Neural cell (in vitro differentiated cells): ENCODE results near the gene PRKCE. TPM values are rescaled to one million over a fixed set of nuclear protein-coding genes. Genes with fewer than 3 reads are reported as not detected.

ENCODE experiments used
- H2AFZ ChIP-seq: fragments of 200-600, 300-800 bp; sonication (generic), shearing (Covaris generic); 2 replicates; pipeline ENCODE4 v1.6.0; 2014; ENCODE audit warnings: low read depth, mild to moderate bottlenecking, antibody characterized with exemption, low read length, moderate library complexity
- H3F3A ChIP-seq: fragments of 200-600 bp; shearing (Covaris generic); 2 replicates; pipeline ENCODE4 v1.6.1; 2016; ENCODE audit warnings: mild to moderate bottlenecking, moderate library complexity, mixed read lengths, antibody characterized with exemption, low read length; ENCODE audit not compliant: insufficient read depth, poor library complexity, severe bottlenecking
- H3K27ac ChIP-seq: fragments of 200-600, 300-800 bp; sonication (generic), shearing (Covaris generic); 2 replicates; pipeline ENCODE4 v1.5.1; 2014; ENCODE audit warnings: mild to moderate bottlenecking, low read length, moderate library complexity
- H3K27me3 ChIP-seq: fragments of 300-800, 200-600 bp; sonication (generic), shearing (Covaris generic); 2 replicates; pipeline ENCODE4 v1.6.0; 2014; ENCODE audit warnings: mild to moderate bottlenecking, low read depth, low read length, moderate library complexity; ENCODE audit not compliant: insufficient read depth
- H3K36me3 ChIP-seq: fragments of 300-800, 200-600 bp; sonication (generic), shearing (Covaris generic); 2 replicates; pipeline ENCODE4 v1.5.1; 2014; ENCODE audit warnings: mild to moderate bottlenecking, antibody characterized with exemption, low read length, moderate library complexity; ENCODE audit not compliant: insufficient read depth
- H3K4me2 ChIP-seq: fragments of 300-800, 200-600 bp; sonication (generic), shearing (Covaris generic); 2 replicates; pipeline ENCODE4 v1.6.0; 2014; ENCODE audit warnings: mild to moderate bottlenecking, low read length
- H3K4me3 ChIP-seq: fragments of 300-800, 200-600 bp; sonication (generic), shearing (Covaris generic); 2 replicates; pipeline ENCODE4 v1.5.1; 2014; ENCODE audit warnings: mild to moderate bottlenecking, low read length, moderate library complexity
- H3K79me2 ChIP-seq: fragments of 200-600 bp; shearing (Covaris generic); replicated peaks from 2 replicates; pipeline ENCODE4 v1.6.0; 2014; ENCODE audit warnings: mild to moderate bottlenecking, low read length, moderate library complexity; ENCODE audit not compliant: insufficient read depth
- H3K9ac ChIP-seq: fragments of 300-800, 200-600 bp; sonication (generic), shearing (Covaris generic); 2 replicates; pipeline ENCODE4 v1.6.1; 2016; ENCODE audit warnings: mild to moderate bottlenecking, low read length, mixed read lengths
- H3K9me2 ChIP-seq: fragments of 200-600 bp; shearing (Covaris generic); 2 replicates; pipeline ENCODE4 v1.6.1; 2016; ENCODE audit warnings: mild to moderate bottlenecking, low read length, mixed read lengths; ENCODE audit not compliant: insufficient read depth
- H3K9me3 ChIP-seq: fragments of 200-600, 300-800 bp; sonication (generic), shearing (Covaris generic); 2 replicates; pipeline ENCODE4 v1.6.1; 2016; ENCODE audit warnings: mild to moderate bottlenecking, mixed run types, low read length, moderate library complexity, mixed read lengths
- H4K20me1 ChIP-seq: fragments of 200-600 bp; shearing (Covaris generic); 2 replicates; pipeline ENCODE4 v1.6.1; 2016; ENCODE audit warnings: mild to moderate bottlenecking, mixed run types; ENCODE audit not compliant: insufficient read depth
- CTCF ChIP-seq: fragments of 450-650 bp; IDR thresholded peaks from 2 replicates; pipeline ENCODE4 v1.5.1; 2014; ENCODE audit warnings: antibody characterized with exemption, mild to moderate bottlenecking, moderate library complexity; ENCODE audit not compliant: poor library complexity, severe bottlenecking
- EP300 ChIP-seq: fragments of 450-650 bp; conservative IDR thresholded peaks from 2 replicates; pipeline ENCODE4 v1.6.1; 2014; ENCODE audit warnings: antibody characterized with exemption, mild to moderate bottlenecking, moderate library complexity; ENCODE audit not compliant: poor library complexity, severe bottlenecking
- EZH2 ChIP-seq: fragments of 200-600, 300-800 bp; shearing (Covaris generic), sonication (generic); IDR thresholded peaks from 2 replicates; pipeline ENCODE4 v1.6.1; 2014; ENCODE audit warnings: antibody characterized with exemption, low read length, borderline replicate concordance, mild to moderate bottlenecking; ENCODE audit not compliant: insufficient read depth, poor library complexity, severe bottlenecking
- MXI1 ChIP-seq: fragments of 450-650 bp; conservative IDR thresholded peaks from 2 replicates; pipeline ENCODE4 v1.6.1; 2014; ENCODE audit warnings: antibody characterized with exemption, mild to moderate bottlenecking; ENCODE audit not compliant: poor library complexity, severe bottlenecking
- POLR2AphosphoS5 ChIP-seq: IDR thresholded peaks from 2 replicates; pipeline ENCODE4 v1.6.1; 2012
- RAD21 ChIP-seq: fragments of 450-650 bp; conservative IDR thresholded peaks from 2 replicates; pipeline ENCODE4 v1.6.1; 2014; ENCODE audit warnings: antibody characterized with exemption, mild to moderate bottlenecking, moderate library complexity
- REST ChIP-seq: IDR thresholded peaks from 2 replicates; pipeline ENCODE4 v1.6.1; 2012; ENCODE audit warnings: borderline replicate concordance
- SMC3 ChIP-seq: fragments of 450-650 bp; conservative IDR thresholded peaks from 2 replicates; pipeline ENCODE4 v1.6.1; 2014; ENCODE audit warnings: antibody characterized with exemption, mild to moderate bottlenecking, moderate library complexity; ENCODE audit not compliant: poor library complexity
- TAF1 ChIP-seq: IDR thresholded peaks from 2 replicates; pipeline ENCODE4 v1.6.1; 2012; ENCODE audit warnings: low read depth
- polyA plus RNA-seq: library from polyadenylated mRNA; depleted of rRNA; stranded (reverse); fragments of >200 nt; gene quantifications from 2 replicates; pipeline ENCODE4 v1.2.3, GENCODE V29; 2014

Gene PRKCE
- polyA plus RNA-seq, 1 donor from 2014 or later: 5.4 TPM

DNA sequence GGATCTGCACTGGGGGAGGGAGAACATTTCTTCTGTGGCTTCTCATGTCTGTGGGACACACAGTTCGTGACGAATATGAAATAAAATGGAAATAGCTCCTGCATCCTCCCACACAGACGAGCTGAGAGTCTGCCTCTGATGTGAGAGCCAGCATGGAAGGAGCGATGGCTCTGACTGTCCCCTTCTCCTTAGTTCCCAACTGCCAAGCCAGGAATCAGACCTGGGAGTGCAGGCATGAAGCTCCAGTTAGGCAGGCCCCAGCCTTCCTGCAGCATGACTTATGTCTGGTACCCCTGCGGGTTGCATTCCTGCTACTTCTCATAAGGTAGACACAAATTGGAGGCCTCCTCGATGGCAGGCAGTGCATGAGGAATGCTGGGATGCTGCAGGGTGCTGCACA, 56.2 kb downstream of the PRKCE start:
- Histone ChIP-seq H3K9ac (no peak overlapping the region), H4K20me1 (no peaks in the 10 kb centered on the region), H3K4me3 (no peak overlapping the region), H3K4me2 (no peak overlapping the region), H3K36me3 (no peaks in the 10 kb centered on the region), H2AFZ (no peak overlapping the region), H3F3A (no peaks in the 10 kb centered on the region), H3K79me2 (no peaks in the 10 kb centered on the region), H3K9me3 (no peaks in the 10 kb centered on the region), H3K27me3 (no peaks in the 10 kb centered on the region), H3K9me2 (no peaks in the 10 kb centered on the region), H3K27ac (no peak overlapping the region)
- TF ChIP-seq EP300 (no peak), POLR2AphosphoS5 (no peak), TAF1 (no peak), SMC3 (no peak), REST (no peak), CTCF (no peak), RAD21 (no peak), MXI1 (no peak), EZH2 (no peak)

- H3K4me3 ChIP-seq: no peak overlapping the region
- TF ChIP-seq POLR2AphosphoS5: no peak
- TF ChIP-seq REST: no peak
- TF ChIP-seq SMC3: no peak
- H3K27ac ChIP-seq: no peak overlapping the region
- no peak overlapping the region for H3K9ac ChIP-seq
- no peak overlapping the region for H2AFZ ChIP-seq
- no peaks in the 10 kb centered on the region for H3K36me3 ChIP-seq
- no peaks in the 10 kb centered on the region for H3K9me2 ChIP-seq
- H3K27me3 ChIP-seq: no peaks in the 10 kb centered on the region
- H3K9me3 ChIP-seq: no peaks in the 10 kb centered on the region
- H3K4me2 ChIP-seq: no peak overlapping the region
- no peaks in the 10 kb centered on the region for H3F3A ChIP-seq
- H4K20me1 ChIP-seq: no peaks in the 10 kb centered on the region
- H3K79me2 ChIP-seq: no peaks in the 10 kb centered on the region
Measured at GRCh38 chr2:45708501-45708900, 57.0 kb downstream of the PRKCE start.
